ENCODE results near the gene FIBIN. TPM values are rescaled to one million over a fixed set of nuclear protein-coding genes. Genes with fewer than 3 reads are reported as not detected.

Gene FIBIN
- total RNA-seq, 1 donor from 2014 or later, result 8.3 TPM

DNA sequence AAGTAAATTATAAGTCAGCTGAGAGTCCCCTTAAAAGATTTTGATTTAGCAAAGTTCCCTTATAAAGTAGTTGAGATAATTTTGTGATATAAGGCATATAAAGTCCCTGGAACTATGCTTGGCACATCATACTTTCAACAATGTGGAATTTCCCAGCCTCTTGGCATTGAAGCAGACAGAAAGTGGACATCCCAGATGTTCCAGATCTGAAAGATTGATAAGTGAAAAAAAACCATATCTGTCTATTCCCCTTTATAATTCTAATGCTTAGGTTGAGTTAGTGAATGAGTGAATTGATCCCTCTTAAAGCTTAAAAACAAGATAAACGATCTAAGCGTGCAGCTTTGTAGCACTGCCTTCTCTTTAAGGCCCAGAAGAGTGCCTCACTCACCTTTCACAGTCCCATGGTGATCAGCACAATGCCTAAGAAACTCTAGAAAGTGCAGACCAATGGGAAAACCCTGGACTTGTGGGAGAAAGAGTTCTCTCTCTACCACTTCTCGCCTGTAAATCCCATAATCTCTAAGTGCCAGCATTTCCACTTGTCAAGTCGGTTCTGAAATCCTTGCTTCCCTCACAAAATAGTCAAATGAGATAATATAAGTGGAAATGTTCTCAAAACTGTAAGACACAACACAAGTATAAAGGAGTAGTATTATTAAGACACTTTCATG, 17.8 kb downstream of the FIBIN start:
- DNase-seq (ENCODE audit: missing footprints), result no peak
- intact Hi-C loops (cut with DNase I), result no loop called here
- ATAC-seq, result no peak

DNA sequence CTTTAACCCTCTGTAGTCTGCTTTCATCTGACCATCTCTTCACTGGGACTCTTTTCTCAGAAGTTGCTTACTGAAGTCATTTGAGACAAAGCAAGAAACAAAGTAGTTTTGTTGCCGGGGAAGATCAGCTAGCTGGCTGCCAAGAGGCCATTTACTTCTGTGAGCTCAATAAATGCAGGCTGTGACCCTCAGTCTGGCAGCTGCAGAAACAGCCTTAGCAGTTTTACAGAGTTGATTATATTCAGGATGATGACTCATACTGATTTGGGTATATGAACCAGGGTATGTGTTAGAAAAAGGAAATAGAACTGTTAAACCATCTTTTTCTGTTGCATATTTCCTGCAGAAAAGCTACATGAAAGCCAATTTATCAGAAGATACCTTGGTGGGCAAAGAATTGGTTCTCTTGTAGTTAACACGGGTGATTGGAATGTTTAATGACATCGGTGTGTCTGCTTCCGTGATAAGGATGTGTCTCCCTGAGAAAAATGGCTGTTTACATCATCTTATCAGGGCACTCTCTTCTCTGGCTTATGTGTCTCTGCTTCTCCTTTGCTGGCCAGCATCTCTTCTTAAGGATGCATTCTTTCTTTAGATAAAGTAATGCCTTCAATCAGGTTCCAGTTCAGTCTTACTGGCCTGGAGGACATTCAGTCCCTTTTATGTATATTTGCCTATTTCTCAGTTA, 18.5 kb downstream of the FIBIN start:
- intact Hi-C loops (cut with DNase I), result no loop called here
- no peak for DNase-seq (ENCODE audit: missing footprints)
- peak; percentile 34 for ATAC-seq

DNA sequence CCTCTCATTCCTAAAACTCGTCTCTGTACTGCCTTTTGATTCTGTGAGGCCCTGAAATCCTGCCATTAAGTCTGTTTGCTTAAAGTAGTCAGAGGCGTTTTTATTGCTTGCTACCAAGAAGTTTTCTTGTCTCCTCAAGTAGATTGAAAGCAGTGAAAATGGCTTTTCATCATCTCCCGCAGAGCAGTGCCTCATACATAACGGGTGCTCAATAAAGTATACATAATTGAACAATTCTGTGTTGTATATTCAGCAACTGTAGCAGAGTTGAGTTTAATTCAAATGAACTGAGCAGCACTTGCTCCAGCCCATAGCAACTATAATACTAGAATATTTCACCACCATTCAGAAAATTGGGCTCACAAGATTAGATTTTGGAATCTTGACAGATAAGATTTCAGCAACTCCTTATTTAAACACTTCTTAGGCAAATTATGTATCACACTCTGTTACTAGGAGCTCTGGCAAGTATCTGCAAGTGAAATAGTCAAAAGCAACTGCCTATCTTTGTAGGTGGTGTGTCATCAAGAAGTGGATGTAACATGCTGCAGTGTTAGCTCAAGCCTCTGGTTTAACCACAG, 20.0 kb downstream of the FIBIN start:
- ATAC-seq (peak; percentile 48), DNase-seq (ENCODE audit: missing footprints) (no peak)
- intact Hi-C loops (cut with DNase I), result no loop called here

DNA sequence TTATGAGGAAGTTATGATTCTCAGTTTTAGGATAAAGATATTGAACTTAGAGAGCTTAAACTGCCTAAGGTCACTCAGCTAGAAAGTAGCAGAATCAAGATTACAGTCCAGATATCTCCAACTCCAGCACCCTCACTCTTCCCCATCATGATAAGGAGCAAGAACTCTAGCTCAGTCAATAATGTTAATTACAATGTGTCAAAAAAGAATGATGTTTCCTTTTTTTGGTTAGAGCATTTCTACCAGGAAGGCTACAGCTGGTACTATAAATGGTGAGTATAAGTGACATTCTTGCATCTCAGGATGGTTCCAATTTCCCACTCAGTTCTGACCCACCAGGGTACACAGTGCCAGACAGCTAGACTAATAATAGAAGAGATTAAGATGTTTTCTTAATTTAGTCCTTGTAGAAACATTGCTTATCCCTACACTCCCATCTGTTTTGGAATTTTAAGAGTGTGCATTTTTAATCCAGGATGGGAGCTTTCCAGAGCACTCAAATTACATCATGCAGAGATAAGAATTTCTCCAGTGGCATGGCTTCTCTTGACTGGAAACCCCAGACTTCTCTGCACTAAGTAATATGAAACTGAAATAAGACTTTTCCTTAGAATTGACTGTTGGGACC, 25.1 kb downstream of the FIBIN start:
- intact Hi-C loops (cut with DNase I), result no loop called here
- peak; percentile 83 for ATAC-seq
- DNase-seq (ENCODE audit: missing footprints), result no peak

DNA sequence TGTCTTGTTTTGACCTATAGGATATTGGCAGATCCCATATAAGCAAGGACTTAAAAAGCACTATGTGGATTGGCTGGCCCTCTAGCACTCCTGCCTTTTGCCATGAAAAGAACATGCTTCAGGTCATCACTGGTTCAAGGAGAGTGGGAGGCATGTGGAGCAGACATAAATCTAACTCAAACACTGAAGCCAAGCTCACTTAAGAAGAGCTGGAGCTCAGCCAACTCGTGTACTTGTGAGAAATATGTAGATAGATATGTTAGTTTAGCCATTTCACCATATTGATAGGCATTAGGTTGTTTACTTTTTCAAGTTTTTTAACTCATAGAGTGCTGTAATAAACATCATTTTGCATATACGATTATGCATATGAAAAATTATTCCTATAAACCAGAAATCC, 26.8 kb downstream of the FIBIN start:
- intact Hi-C loops (cut with DNase I), result no loop called here
- DNase-seq (ENCODE audit: missing footprints), result no peak
- no peak for ATAC-seq

DNA sequence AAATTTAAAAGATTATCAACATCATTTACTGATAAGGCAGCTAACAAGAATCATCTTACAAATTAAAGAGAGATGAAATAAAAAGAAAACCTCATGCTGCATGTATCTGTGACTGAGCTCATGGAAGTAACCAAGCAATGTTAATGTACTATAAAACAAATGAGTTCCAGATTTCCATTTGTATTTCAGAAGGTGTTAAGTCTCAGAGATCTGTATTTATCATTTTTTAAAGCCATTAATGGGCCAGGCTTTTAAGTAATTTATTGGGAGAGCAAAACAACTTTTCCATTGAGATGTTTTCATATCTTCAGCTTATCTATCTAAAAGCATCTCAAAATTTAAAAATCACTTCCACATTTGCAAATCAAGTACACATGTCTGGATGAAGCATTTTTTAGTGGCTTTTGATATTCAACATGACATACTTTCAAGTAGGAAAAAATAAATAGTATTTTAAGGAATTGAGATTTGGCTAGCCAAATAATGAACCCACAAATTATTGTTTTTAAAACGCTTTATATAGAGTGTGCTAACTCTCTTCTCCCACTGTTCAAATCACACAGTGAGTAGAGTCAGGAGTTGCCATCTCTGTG, 28.8 kb downstream of the FIBIN start:
- intact Hi-C loops (cut with DNase I), result no loop called here
- no peak for ATAC-seq

DNA sequence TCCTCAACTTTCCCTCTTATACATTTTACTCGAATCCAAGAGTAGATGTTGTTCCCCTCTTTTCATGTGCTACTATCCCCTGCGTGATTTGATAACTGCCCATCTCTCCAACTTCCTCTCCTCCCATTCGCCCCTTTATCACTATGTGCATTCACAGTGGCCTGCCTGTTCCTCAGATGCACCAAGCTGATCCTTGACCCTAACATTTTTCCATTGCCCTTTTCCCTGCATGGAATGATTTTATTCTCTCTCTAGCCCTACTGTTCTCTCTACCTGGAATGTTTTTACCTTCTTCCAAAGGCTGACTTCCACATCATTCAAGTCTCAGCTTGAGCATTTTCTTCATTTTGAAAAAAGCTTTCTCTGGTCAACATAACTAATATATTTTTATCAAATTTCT, 31.0 kb downstream of the FIBIN start:
- intact Hi-C loops (cut with DNase I), result no loop called here
- ATAC-seq (no peak), DNase-seq (ENCODE audit: missing footprints) (no peak)

More for the DNA sequence above, 28.8 kb downstream of the FIBIN start:
- DNase-seq (ENCODE audit: missing footprints), result no peak

DNA sequence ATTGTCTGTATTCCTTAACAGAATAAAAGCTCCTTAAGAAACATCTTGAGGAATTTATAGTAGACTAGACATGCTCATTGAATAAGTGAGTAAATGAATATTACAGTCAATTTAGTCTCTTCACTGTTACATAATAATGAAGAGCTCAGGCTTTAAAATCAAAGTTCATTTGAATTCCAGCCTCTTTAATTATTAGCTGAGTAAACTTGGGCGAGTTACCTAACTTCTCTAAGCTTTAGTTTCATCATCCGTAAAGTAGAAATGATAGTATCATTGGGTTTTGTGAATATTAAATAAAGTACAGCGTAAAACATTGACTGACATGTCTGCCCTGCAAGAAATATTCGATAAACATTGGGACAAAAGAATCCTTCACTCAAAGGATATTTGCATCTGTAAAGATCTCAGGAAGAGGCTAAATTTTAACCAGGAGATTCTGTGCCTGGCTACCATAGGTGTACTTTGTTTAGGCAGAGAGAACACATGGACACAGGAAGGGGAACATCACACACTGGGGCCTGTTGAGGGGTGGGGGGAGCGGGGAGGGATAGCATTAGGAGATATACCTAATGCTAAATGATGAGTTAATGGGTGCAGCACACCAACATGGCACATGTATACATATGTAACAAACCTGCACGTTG, 31.5 kb downstream of the FIBIN start:
- intact Hi-C loops (cut with DNase I), result no loop called here
- ATAC-seq, result no peak
- DNase-seq (ENCODE audit: missing footprints), result no peak

DNA sequence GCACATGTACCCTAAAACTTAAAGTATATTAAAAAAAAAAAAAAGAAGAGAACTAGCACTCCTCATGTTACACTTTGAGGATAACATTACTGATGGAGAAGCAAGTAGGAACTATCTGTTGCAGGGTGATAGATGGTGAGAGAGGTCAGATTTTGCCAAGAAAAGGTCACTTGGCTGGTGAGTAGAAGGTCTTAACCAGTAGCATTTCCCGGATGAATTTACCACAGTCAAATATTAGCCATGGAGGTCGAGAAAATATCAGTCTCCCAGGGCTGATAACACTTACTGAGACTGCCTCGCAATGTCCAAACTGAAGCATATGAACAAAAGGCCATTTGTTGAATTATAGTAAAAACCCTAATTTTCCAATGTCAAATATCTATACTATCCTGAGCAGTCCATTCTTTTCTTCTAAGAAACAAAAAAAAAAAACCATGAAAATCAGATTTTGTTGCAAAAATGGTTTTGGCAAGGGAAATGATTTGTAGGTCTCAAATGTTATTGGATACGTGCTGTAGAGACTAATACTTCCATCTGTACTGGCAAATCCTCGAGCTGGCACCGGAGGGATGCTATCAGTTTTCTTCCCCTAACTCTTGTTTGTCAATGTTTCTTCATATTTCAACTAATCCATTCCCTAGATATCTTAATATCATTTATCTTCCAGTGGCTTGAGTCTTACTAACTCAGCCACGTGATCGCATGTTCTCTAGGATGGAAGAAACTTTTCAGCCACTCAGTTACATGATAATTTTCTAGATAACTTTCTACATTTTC, 32.2 kb downstream of the FIBIN start:
- intact Hi-C loops (cut with DNase I), result no loop called here
- no peak for ATAC-seq
- no peak for DNase-seq (ENCODE audit: missing footprints)

DNA sequence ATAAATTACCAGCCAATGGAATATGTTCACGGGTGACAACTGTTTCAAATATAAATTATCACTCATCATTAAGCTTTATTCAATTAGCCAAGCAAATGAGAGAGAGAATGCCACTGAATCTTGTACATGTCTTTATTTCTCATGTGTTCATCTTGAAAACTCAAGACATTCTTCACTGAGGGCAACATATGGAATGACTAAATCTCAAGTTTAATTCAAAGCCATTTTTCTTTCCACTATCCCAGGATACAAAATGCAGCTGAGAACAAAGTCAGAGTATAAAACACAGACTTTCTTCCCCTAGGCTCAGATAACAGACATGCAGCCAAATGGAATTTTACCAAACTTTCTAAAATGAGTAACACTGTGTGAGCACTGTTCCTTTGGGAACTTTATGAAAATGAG, 34.7 kb downstream of the FIBIN start:
- ATAC-seq, result peak; percentile 75
- no peak for DNase-seq (ENCODE audit: missing footprints)
- intact Hi-C loops (cut with DNase I), result no loop called here

DNA sequence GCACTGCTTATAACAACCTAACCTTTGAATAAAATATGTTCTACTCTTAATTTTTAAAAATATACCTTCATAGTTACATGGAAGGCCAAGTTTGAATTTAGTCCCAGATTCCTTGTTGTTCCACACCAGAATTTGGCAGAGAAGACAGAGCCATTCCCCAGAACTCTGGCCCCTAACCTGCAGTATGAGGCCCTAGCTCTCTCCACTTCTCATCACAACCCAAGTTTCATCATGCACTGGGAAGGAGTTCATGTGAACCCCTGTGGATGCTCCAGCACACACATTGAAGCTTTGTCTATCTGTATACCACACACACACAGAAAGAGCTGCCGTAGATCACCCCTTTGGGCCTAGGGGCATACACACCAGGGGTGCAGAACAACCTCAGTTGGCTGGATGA, 36.1 kb downstream of the FIBIN start:
- DNase-seq (ENCODE audit: missing footprints) (no peak), ATAC-seq (no peak)
- intact Hi-C loops (cut with DNase I), result no loop called here

DNA sequence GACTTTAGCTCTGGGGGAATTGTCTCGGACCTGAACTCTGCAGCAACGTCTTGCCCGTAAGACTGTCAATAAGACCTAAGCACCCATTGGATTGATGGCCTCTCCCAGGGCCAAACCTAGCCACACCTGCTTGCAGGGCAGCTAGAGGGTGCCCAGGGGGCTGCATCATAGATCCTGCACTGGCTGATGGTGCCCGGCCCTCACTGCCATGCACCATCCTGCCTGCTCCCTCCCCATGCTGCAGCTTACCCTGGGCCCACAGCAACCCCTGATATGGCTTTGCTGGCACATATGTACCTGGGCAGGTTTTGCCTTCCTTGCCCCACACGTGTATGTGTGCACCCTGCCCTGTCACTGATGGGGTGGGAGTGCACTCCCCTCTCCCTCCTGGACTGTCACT, 37.8 kb downstream of the FIBIN start:
- intact Hi-C loops (cut with DNase I), result no loop called here
- no peak for ATAC-seq
- no peak for DNase-seq (ENCODE audit: missing footprints)

DNA sequence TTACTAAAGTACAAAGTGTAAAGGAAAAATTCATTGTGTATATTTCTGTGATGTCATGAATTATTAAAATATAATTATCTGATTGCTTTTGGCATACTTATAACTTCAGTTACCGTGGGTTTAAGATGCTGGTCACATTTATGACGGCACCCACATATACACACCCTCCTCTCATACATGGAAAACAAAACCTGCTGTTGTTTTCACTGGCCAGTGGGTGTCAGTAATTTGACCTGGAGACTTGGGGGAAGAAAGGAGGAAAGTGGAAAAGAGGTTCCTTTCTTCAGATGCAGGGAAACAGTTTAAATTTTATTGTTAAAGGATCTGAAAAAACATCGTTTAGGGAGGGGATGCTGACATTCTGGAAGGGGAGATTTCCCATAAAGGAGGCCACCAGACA, 46.0 kb downstream of the FIBIN start:
- ATAC-seq (no peak), DNase-seq (ENCODE audit: missing footprints) (no peak)
- intact Hi-C loops (cut with DNase I), result no loop called here

DNA sequence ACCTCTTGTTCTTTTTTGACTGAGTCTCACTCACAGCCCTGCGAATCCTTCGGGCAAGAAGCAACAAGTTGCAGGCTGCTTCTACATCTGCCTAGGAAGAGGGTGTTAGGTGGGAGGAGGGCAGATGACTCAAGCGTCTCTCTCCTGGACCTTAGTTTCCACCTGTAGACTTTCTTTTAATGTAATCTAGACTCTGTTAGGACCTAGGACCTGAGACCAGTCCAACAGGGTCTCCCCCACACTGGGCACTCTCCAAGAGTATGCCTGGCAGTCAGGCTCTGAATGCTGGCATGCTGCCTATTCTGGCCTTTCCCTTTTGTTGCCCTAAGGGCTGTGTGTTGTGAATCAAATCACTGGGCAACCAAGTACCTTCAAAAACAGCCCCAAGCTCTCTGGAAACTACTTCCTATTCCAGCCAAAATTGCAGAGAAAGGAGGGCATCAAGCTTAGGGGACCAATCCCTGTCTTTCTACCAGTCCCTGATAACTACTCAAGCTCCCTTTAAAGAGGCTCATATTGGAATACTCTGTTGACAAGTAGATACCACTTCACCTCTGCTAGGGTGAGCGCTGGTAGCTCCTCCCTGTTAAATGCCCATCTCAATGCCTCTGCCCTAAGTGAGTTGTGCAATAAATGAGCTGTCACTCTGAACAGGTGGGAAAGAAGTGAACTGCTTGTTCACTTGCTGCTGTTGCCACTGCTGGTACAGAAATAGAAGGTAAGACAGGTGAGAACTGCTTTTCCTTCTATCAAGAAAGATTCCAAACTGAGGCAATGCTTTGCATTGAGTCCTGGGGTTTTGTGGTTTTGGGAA, 46.6 kb downstream of the FIBIN start, which contains the start of gene BBOX1:
BBOX1 (plus strand) TSS at position 514 of the 814 bp plus-strand sequence. CDS start 14,616 bp downstream, outside the sequence.
- ATAC-seq (no peak), DNase-seq (ENCODE audit: missing footprints) (no peak)
- intact Hi-C loops (cut with DNase I), result no loop called here

DNA sequence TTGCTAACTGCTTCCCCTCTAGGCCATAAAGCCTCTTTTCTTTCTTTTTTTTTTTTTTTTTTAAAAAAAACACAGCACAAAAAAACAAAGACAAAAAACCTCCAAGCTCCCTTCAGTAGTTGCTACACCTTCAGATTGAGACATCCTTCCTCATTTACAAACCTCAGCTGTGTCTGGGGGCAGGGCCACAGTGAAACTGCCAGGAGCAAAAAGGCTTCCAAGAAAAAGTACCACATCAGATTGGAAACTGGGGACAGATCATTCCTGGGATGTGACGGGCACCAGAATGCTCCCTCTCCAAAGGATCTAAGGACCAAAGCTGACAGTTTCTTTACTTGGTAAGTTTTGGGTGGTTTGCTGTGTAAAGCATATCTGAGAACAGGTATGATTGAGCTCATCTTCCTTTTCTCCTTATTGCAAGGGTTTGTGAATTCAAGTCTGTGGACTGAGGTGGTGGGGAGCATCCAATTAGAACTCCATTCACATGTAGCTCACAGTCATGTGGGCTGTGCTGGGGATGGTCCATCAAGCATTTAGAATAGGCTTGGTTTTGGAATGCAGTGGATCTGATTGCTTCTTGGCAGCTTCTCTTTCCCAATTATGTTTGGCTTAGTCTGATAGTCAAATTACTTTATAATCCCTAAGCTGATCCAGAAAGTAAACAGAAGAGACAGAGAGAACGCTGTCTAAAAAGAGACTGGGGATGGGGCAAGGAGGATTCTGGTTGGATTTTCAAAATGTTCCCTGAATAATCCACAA, 47.4 kb downstream of the FIBIN start:
- intact Hi-C loops (cut with DNase I), result no loop called here
- DNase-seq (ENCODE audit: missing footprints) (no peak), ATAC-seq (no peak)

All from Right ventricle myocardium inferior (tissue), 1 donor.